ENCODE data around the gene CLK1. TPM values are rescaled to one million over a fixed set of nuclear protein-coding genes. Genes with fewer than 3 reads are reported as not detected.

CLK1 gene
- total RNA-seq, 1 experiment from 2014 or later: 57.0 TPM

GRCh38 chr2:200861617-200862155, 2.8 kb downstream of the CLK1 start:
- Histone ChIP-seq H4K20me1 (ENCODE audit: insufficient read depth) (peaks cover 51% of the 10 kb centered on the region), H3K79me2 (ENCODE audit: low read depth) (peaks cover 78% of the 10 kb centered on the region), H3F3A (ENCODE audit: insufficient read depth, low read depth) (peaks cover 47% of the 10 kb centered on the region), H3K4me3 (peak overlapping the region; percentile 87), H2AFZ (no peak overlapping the region), H3K27ac (peak overlapping the region; percentile 84), H3K9me3 (ENCODE audit: insufficient read depth, low read depth) (no peaks in the 10 kb centered on the region), H3K9me2 (ENCODE audit: insufficient read depth) (no peaks in the 10 kb centered on the region), H3K4me2 (peak overlapping the region; percentile 91), H3K4me1 (replicated peaks; ENCODE audit: insufficient read depth) (peaks cover 17% of the 10 kb centered on the region), H3K27me3 (ENCODE audit: insufficient read depth, low read depth) (no peaks in the 10 kb centered on the region), H3K36me3 (ENCODE audit: low read depth) (peaks cover 52% of the 10 kb centered on the region)
- TF ChIP-seq EZH2 (IDR thresholded peaks at IDR 0.05; ENCODE audit: low read depth): no peak
- TF ChIP-seq, protein P1, sequence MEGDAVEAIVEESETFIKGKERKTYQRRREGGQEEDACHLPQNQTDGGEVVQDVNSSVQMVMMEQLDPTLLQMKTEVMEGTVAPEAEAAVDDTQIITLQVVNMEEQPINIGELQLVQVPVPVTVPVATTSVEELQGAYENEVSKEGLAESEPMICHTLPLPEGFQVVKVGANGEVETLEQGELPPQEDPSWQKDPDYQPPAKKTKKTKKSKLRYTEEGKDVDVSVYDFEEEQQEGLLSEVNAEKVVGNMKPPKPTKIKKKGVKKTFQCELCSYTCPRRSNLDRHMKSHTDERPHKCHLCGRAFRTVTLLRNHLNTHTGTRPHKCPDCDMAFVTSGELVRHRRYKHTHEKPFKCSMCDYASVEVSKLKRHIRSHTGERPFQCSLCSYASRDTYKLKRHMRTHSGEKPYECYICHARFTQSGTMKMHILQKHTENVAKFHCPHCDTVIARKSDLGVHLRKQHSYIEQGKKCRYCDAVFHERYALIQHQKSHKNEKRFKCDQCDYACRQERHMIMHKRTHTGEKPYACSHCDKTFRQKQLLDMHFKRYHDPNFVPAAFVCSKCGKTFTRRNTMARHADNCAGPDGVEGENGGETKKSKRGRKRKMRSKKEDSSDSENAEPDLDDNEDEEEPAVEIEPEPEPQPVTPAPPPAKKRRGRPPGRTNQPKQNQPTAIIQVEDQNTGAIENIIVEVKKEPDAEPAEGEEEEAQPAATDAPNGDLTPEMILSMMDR (conservative IDR thresholded peaks at IDR 0.05): no peak
- ChIA-PET POLR2A (ENCODE audit: unreplicated experiment) (interaction anchor here (0.6 kb wide), 1 partner anchor 636 kb away, joined by 7 read pairs; no protein-coding TSS in a partner anchor), CTCF (interaction anchor here (0.6 to 0.7 kb wide), 2 partner anchors 31 to 91 kb away, joined by 3 read pairs; no protein-coding TSS in a partner anchor)
- DNase-seq: no peak
- intact Hi-C loops (cut with micrococcal nuclease; ENCODE audit: unreplicated experiment): no loop called here
- BruUV-seq (replicated peaks): no TSS peak

DNA sequence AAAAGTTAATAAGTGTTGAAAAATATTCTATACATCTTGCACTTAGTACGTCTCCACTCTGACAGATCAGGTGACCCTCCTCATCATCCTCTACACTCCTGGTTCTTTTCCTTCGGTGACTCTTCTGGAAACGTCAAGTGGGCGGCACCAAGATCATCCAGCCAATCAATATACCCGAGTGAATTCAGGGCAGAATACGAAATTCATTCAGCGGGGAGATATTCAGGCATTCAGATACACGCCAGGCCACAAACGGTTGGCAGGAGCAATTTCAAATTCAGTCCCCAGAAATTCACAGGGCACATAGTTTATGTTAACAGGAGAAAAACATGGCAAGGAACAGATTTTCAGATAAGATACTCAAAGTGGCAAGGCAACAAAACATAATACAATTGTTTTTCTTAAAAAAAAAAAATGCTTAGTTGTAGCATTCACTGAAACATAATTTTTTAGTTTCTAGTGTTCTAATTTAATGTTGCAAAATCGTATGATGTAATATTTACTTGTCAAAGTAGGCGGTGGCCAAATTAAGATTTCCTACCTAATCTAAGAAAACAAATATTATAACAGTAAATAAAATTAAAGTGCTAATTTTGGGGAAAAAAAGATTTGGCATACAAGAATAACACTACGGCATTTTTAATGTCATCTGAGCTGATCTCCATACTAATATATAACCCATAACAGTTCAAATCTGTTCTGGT, 4.2 kb downstream of the CLK1 start:
- no peak for DNase-seq
- no TSS peak for BruUV-seq (replicated peaks)
- Histone ChIP-seq H3K4me2 (peak overlapping the region; percentile 91), H4K20me1 (ENCODE audit: insufficient read depth) (peaks cover 53% of the 10 kb centered on the region), H2AFZ (no peak overlapping the region), H3K27ac (peak overlapping the region; percentile 10; the same call in 1 of the 2 replicates), H3K4me3 (peak overlapping the region; percentile 19; the same call in 1 of the 2 replicates), H3K27me3 (ENCODE audit: insufficient read depth, low read depth) (no peaks in the 10 kb centered on the region), H3K36me3 (ENCODE audit: low read depth) (peaks cover 59% of the 10 kb centered on the region), H3K9me2 (ENCODE audit: insufficient read depth) (no peaks in the 10 kb centered on the region), H3K79me2 (ENCODE audit: low read depth) (peaks cover 85% of the 10 kb centered on the region), H3K9me3 (ENCODE audit: insufficient read depth, low read depth) (no peaks in the 10 kb centered on the region), H3K4me1 (replicated peaks; ENCODE audit: insufficient read depth) (peaks cover 17% of the 10 kb centered on the region), H3F3A (ENCODE audit: insufficient read depth, low read depth) (peaks cover 59% of the 10 kb centered on the region)
- POLR2A ChIA-PET (ENCODE audit: unreplicated experiment): no interaction called here
- TF ChIP-seq, protein P1 (conservative IDR thresholded peaks at IDR 0.05): no peak
- TF ChIP-seq EZH2 (IDR thresholded peaks at IDR 0.05; ENCODE audit: low read depth): no peak
- intact Hi-C loops (cut with micrococcal nuclease; ENCODE audit: unreplicated experiment): no loop called here
- CTCF ChIA-PET: no interaction called here

DNA sequence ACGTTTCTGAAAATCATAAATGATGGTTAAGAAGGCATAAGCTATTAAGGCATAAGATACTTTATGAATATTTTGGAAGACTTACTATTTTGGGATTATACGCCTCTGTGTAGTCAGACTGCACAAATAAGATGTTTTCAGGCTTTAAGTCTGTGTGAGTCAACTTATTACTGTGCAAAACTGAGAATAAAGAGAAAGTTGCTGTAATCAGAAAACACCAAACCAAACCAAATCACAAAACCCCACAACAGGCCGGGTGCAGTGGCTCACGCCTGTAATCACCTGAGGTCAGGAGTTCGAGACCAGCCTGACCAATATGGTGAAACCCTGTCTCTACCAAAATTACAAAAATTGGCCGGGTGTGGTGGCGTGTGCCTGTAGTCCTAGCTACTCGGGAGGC, 7.7 kb downstream of the CLK1 start:
- Histone ChIP-seq H3K36me3 (ENCODE audit: low read depth) (peaks cover 88% of the 10 kb centered on the region), H3K4me3 (no peak overlapping the region), H3K27me3 (ENCODE audit: insufficient read depth, low read depth) (no peaks in the 10 kb centered on the region), H3K9me2 (ENCODE audit: insufficient read depth) (no peaks in the 10 kb centered on the region), H3K79me2 (ENCODE audit: low read depth) (peaks cover 58% of the 10 kb centered on the region), H3K27ac (no peak overlapping the region), H3K4me1 (replicated peaks; ENCODE audit: insufficient read depth) (peaks cover 14% of the 10 kb centered on the region), H4K20me1 (ENCODE audit: insufficient read depth) (peaks cover 40% of the 10 kb centered on the region), H2AFZ (no peak overlapping the region), H3K9me3 (ENCODE audit: insufficient read depth, low read depth) (no peaks in the 10 kb centered on the region), H3F3A (ENCODE audit: insufficient read depth, low read depth) (peaks cover 94% of the 10 kb centered on the region), H3K4me2 (no peak overlapping the region)
- POLR2A ChIA-PET (ENCODE audit: unreplicated experiment): no interaction called here
- CTCF ChIA-PET: no interaction called here
- no TSS peak for BruUV-seq (replicated peaks)
- no peak for TF ChIP-seq EZH2 (IDR thresholded peaks at IDR 0.05; ENCODE audit: low read depth)
- no peak for DNase-seq
- intact Hi-C loops (cut with micrococcal nuclease; ENCODE audit: unreplicated experiment): no loop called here

All from PC-9 (cell line).